NCI-H69 (cell line): Measurements from ENCODE around the gene CAMTA1.
A peak's percentile ranks its signal among the peaks of the same experiment; 100 is the strongest.

Experiments used
- DNase-seq: peaks from one replicate; lab custom pipeline; 2025; lab: John Stamatoyannopoulos, UW

CAMTA1 gene

GRCh38 chr1:7500381-7501083 is 715.3 kb downstream of the CAMTA1 start:
- no peak for DNase-seq

- DNase-seq = peak; percentile 41
These were observed 715.8 kb downstream of the CAMTA1 start for GRCh38 chr1:7501084-7501491.

- no peak for DNase-seq
These were observed 716.7 kb downstream of the CAMTA1 start for GRCh38 chr1:7501723-7502603.

DNA sequence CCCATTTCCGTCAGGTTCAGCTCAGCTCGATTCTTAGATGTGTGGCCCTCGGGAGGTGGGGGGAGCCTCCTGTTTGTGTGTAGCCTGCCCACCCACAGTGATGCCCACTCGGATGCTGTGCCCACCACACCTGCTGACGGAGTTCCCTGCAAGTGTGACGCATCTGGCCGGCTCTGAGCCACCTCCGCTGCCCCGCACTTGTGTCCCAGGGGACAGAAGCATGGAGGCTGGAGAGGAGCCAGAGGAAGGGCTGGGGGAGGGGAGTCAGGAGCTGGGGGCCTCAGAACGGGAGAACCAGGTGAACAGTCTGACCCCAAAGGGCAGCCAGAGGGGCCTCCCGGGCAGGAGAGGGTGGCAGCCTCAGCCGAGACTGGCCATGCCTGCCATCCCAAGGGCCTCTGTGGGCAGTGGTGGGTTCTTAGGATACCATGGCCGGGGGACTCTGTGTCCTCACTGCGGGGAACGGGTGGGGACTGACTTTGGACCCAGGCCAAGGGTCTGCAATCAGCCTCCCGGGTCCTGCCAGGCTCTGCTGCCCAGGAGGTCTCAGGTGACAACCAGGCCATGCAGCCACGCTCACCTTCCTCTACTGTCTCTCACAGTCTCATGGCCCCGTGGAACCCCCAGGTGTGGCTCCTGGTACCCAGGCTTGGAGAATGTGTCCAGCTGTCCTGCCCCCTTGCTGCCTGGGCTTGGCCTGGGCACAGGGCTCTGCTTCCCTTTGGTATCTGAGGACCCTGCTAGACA is 718.6 kb downstream of the CAMTA1 start:
- no peak for DNase-seq

DNA sequence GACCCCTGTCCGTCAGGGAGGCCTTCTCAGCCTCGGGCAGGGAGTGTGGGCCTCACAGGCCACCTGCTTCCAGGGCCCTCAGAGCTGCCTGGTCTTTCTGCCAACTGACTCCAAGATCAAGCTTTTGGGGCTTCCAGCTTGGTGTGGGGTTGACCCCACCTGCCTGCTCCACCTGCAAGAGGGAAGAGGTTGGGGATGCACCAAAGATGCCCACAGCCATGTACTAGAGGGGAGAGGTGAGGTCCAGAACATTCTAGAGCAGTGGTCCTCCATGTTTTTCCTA is 719.1 kb downstream of the CAMTA1 start:
- DNase-seq = no peak

DNA sequence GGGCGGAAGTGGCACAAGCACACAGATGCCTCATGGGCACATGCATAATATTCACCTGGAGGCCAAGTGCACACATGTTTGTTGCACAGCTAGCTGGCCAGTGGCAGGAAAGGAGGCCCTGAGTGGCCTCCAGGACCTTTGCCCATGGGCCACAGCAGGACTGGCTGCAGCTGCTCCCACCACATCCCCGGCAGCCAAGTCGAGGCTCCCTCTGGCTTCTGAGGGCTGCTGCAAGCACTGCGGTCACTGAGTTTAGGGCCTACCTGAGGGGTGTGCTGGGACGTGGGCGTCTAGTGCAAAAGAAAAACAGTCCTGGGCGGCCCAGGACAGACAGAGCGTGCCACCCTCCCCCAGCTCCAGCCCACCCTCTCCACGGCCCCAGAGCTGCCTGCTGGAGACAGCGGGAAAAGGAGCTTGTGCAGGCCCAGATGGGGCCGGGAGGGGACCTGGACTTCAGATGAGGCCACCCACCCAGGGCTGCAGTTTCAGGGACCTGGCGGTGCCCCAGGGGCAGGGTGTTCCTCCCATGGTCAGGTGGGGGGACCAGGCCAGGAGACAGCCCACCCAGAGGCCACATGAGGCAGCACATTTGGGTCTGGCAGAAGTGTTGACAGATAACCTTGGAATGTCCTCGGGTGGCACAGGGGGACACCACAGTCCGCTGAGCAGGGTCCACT is 720.0 kb downstream of the CAMTA1 start:
- no peak for DNase-seq

GRCh38 chr1:7505771-7506453 is 720.7 kb downstream of the CAMTA1 start:
- DNase-seq = no peak

GRCh38 chr1:7506454-7507284 is 721.4 kb downstream of the CAMTA1 start:
- no peak for DNase-seq

- DNase-seq = no peak
These were observed 722.2 kb downstream of the CAMTA1 start for GRCh38 chr1:7507285-7508019.

GRCh38 chr1:7508052-7508933 is 723.0 kb downstream of the CAMTA1 start:
- DNase-seq = no peak

GRCh38 chr1:7508934-7509519 is 723.8 kb downstream of the CAMTA1 start:
- DNase-seq = no peak

DNA sequence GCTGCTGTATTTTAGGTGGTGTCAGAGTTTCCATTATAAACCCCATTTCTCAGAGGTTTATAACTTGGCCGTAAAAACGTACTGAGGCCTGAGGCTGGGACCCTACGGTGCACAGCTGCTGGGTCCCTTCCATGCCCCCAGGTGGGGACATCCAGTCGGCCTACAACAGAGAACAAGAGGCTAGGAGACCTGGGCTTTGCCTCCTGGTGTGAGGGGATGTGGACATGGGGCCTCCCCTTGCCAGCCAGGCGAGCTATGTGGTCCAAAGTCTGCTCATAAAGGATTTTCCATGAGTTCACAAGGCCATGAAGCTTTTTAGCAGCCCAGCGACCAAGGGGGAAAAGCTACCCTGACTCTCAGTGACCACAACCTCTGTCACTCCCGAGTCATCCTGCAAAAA is 724.3 kb downstream of the CAMTA1 start:
- DNase-seq = no peak

DNA sequence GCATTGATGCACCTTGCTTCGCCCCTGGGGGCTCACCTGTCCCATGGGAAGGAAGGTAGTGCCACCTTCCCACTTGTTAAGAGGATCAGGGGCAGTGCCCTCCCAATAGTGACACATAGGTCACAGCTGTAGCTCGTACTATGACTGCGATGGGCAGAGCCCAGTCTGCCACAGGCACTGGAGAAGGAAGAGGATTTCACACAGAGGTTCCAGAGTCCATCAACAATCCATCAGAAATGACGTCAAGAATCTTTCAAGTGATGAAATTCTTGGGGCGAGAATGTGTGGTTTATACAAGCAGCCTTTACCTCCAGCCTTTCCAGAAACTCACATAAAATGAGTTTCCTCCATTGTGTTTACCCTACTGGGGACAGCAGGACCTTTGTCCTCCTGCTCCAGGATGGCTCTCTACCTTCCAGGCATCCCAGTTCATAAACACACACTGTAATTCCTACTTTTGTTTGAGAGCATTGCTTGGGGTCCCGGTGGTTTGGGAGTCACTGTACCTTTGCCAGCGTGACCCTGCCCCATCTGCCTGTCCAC is 725.2 kb downstream of the CAMTA1 start:
- DNase-seq = no peak

GRCh38 chr1:7511381-7511780 is 726.1 kb downstream of the CAMTA1 start:
- peak; percentile 88 for DNase-seq

GRCh38 chr1:7513081-7513480 is 727.8 kb downstream of the CAMTA1 start:
- no peak for DNase-seq

DNA sequence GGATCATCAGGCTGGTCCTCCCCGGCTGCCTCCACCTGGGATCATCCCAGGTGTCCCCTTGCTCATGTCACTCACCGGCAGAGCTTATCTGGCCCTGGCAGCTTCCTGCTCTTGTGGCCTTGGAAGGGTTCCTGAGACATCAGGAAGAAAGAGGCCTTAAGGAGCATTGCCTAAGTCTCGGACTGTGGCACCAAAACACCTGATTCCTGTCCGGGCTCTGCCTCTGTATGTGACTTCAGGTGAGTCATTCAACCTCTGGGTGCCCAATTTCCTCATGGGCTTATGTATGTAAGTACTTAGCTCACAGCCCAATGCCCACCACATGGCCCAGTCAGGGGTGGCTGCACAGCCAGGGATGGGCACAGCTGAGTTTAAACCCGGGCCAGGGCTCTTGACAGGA is 729.9 kb downstream of the CAMTA1 start:
- DNase-seq = no peak

- no peak for DNase-seq
These were observed 730.6 kb downstream of the CAMTA1 start for GRCh38 chr1:7515904-7516303.

DNA sequence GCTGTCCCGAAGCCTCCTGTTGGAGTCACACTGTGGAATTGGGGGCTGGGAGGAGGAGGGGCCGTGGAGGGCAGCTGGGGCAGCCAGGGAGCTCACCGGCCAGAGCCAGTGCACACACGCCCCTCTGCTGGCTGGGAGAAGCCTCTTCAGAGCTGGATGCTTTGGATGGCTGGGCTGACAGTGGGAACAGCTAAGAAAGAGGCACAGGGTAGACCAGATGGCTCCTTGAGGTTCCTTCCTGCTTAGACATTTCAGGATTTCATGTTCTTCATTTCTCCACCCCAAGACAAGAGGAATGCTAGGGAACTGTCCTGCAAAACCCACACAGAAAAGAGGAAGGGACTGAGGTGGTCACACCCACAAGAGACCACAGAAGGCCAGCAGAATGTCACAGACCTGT is 731.1 kb downstream of the CAMTA1 start:
- DNase-seq = peak; percentile 8
